ELF-1 (cell line): Measurements from ENCODE around the gene TMEM238.

ENCODE experiments used
- DNase-seq: peaks from one replicate; pipeline ENCODE4 v3.0.0-alpha.2; 2016; ENCODE audit warnings: low read depth, low spot score

TMEM238 gene

DNA sequence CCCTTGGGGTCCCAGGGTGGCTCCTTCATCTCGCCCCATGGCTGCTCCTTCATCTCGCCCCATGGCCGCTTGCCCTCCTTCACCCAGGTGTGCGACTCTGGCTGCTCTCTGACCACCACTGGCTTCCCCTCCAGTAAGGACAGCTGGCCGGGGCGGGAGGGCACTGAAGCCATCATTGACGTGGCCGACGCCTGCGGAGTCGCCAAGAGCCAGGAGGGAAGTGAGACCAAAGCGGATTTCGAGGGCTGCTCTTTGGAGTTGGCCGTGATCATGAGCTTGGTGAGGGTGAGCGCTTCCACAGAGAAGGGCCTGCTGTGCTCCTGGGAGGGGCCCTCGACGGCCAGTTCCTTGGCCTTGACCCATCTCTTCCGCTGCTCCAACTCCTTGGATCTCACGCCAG, 25.6 kb downstream of the TMEM238 start:
- DNase-seq, result no peak

DNA sequence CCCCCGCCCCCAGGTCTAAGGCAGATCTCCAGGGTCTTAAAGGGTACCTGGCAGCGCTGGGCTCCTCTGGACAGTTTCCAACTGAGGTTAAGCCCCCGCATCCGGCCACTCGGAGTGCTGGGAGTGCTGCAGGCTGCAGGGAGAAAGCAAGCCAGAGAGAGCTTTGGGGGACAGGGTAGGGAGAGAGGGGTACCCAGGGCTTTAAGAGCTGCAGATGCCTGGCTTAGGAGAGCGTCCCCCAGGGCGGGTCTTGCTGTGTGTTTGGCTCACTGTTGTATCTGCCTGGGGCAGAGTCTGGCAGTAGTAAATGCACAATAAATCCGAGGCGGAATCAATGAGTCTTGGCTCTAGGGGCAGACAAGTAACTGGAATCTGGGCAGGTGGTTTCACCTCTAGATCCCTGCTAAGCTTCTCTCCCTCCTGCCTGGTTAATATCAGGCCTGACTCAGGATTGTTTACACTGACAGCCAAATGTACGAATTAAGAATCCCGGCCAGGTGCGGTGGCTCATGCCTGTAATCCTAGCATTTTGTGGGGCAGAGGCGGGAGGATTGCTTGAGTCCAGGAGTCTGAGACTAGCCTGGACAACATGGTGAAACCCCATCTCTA, 28.8 kb downstream of the TMEM238 start:
- peak; percentile 73 for DNase-seq

DNA sequence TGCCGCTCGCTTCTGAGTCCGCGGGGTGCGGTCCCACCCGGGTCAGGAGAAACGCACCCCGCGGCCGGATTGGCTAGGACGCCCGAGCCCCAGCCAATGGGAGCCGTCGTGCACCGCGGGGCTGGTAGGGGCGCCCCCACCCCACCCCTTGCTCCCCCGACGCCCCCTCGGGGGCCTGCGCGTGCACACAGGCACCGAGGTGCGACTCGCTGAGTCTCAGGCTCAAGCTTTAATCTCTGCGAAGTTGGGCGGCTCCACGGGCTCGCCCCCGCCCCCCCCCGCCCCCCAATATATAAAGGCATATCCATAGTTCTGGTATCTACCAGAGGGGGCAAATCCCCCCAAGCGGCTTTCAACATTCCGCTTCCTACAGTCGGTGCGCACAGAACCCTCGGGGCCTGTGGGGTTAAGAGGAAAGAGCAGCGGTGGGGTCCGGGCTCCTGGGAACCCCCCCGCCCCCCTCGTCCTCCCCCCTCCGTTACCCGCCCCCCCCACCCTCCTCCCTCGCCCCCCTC, 29.3 kb downstream of the TMEM238 start, which contains the start of gene COX6B2:
COX6B2 (minus strand) TSS at position 22 of the 515 bp plus-strand sequence. CDS start 198 bp downstream, outside the sequence.
- DNase-seq, result no peak

DNA sequence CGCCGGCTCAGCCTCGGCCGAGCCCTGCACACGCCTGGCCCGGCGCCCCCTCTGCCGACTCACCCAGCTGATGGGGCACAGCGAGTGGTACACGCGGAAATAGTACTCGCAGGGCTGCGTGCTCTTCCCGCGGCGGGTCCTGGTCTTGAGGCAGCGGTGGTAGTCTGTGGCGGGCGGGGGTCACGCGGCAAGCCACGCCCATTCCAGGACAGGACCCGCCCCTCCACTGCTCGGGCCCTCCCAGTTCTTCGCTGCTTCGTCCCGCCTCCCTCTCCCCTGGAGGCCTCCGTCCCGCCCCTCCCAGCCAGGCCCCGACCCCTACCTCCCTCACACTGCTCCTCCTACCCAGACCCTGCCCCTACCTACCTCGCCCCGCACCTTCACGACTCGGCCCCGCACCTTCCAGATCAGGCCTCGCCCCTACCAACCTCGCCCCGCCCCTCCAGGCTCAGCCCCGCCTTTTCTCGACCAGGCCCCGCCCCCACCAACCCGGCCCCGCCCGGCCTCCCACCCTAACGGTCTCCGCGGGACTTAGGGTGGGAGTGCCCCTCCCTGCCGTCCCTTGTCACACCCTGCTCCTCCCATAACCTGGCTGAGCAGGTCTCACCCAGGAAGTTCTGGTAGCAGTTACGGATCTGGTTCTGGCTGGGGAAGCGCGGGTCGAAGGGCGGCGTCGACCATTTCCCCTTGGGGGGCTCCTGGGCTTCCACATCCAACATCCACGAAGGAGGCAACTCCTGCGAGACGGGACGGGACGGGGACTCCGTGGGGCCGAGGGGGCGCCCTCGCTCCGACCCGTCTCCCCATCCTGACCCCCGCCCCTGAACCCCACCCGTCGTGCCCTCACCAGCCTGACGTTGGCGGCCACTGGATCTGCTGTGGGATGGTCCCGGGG, 30.0 kb downstream of the TMEM238 start:
- DNase-seq, result peak; percentile 89

DNA sequence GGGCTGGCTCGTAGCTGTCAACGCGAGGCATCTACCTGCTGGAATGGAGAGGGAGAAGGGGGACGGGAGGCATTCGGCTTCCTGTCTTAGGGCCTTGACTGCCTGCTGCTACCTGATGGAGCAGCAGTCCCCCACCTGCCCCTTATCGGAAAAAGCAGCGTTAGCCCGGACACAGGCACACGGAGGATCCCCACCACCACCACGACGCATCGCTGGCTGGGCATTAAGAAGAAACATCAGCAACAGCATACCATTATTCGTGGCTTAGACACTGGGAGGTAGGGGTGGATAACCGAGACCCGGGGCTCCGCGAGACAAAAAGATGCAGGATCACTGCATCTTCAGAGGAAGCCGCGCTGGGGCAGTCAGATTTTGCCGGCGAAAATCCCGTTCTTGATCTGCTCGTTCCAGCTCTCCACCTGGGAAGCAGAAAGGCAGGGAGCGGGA, 30.7 kb downstream of the TMEM238 start:
- DNase-seq, result no peak

DNA sequence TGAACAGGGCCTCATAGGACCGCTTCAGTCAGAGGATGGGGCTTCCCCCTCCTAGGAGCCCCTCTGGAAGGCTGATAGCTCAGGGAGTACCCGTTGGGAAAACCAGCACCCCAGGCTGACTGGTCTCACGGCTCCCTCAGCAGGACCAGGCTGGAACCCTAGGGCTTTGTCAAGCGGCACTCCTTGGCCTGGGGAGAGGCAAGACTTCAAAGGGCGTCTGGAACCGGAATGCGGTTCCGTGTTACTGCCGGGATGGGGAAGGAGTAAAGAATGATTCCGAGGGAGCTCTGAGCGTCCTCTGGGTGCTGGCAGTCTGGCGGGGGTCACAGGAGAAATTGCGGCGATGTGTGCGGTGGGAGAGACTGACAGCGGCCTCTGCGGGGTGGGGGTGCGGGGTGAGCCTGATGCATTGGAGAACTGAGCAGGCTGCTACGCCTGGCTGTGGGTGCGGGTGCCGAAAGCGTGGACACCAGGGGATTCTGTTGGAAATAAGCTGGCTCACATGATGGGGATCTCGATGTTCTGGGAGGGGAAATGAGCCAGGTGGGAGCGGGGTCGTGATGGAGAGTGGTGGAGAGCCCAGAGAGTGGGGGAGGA, 31.4 kb downstream of the TMEM238 start:
- peak; percentile 30 for DNase-seq

DNA sequence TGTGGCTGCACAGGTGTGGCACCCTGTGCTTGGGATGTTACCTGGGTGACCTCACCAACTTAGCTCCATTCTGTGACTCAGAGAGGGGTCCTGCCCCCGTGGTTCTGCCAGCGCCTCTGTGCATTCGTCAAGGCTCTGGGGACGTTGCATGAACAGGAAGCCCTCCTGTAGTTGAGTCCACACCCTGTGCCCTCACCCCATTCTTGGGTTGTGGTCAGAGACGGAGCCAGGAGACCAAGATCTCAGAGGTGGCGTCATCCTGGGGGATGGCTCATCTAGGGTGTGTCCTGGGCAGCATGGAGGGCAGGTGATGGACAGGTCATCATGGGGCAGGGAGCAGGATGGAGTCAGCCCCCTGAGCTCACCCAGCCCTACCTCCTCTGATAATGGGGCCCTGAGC, 32.1 kb downstream of the TMEM238 start:
- DNase-seq, result no peak

DNA sequence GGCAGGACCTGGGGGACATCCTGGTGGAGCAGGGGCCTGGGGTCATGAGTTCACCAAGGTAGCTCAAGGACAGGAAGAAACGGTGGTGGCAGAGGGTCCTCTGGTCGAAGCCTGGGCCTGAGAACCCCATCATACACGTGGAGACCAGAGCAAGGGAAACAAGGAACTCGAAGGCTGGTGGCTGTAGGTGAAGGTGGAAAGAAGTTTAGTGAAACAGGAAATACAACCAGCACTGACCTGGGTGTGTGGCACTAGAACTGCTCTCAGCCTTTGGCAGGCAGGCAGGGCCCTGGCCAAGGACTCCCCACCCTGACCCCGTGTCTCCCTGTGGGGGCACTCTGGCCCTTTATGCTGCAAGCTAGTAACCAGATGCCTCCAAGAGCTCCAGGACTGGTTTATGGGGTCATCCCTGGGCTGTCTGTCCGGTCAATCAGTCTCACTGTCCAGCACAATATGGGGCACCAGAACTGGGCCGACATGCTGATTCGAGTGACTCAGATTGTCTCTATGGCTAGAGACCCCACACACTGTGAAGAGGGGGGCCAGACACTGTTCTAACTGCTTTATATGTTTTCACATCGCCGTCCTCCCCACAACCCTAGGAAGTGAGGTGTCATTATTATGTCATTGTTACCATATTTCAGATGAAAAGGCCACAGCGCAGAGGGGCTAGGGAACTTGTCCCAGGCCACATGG, 33.3 kb downstream of the TMEM238 start:
- DNase-seq, result no peak

DNA sequence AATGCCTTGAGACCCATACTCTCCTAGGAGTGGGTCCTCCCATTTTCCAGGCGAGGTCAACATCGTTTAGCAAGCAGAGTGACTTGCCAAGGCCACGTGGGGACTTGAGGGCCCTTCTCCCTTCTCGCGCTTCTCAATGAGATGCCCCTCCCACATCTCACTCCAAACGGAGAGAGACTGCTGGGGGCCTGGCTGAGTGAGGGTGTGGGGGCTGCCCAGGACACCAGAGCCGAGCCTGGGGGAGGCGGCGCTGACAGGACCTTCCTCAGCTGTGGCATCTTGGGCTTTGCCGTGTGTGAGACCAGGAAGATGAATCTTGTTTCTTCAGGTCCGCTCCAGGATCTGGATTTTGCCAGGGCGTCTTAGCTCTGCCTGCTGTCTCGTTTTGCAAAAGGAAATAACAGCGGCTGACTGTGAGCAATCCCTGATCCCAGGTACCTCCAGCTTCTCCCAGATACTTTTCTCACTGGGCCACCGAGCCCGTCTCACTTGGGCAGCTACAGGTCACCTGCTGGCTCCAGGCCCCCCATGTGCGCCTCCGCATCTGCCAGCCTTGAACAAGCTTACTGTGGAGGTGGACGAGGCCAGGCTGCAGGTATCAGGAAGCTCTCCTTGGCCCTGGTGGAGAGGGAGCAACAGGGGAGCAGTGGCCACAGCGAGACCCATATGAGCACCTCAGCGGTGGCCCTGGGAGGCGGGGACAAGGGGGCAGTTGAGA, 35.6 kb downstream of the TMEM238 start:
- peak; percentile 69 for DNase-seq

DNA sequence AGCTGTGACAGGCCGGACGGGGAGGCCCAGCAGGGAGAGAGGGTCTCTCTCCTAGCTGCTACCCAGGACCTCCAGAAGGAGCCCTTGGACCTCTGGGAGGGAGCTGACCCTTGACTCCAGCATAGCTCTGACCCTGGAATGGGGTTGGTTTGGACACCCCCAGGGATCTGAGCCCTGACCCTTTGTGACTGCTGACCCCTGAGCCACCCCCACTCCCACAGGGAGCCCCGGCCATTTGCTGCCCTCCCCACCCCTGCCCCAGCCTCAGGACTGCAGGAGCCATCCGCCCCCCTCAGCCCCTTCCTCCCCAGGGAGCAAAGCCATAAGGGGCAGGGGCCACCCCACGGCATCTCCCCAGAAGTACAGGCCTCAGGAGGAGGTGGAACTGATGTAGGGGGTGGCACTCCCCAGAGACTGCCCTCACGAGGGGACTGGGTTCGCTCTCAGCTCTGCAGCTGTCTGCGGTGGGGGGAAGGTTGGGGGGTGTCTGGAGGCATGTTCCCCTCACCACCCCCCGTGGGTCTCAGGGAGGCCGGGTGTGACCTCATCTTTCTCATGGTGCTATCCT, 36.6 kb downstream of the TMEM238 start:
- no peak for DNase-seq

DNA sequence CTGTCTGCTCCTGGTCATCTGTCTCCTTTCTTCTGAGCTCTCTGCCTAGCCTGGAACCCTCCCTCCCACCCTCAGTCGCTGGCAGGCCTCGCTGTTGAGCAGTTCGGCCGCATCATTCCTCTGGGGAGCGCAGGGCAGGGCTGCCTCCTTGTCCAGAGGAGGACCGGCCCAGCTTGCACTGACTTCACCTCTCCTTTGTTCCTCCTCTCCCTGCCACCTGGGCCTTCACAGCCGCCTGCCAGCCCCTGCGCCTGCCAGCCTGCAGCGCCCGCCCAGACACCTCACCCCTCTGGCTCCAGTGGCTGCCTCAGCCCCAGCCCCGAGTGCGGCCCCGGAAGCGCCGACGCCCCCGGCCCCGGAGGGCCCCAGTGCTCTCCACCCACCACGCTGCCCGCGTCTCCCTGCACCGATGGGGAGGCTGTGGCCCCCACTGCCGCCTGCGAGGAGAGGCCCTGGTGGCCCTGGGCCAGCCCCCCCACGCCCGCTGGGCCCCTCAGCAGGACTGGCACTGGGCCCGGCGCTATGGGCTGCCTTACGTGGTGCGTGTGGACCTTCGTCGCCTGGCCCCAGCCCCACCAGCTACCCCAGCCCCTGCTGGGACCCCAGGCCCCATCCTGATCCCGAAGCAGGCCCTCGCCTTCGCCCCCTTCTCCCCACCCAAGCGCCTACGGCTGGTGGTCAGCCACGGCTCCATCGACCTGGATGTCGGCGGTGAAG, 37.2 kb downstream of the TMEM238 start:
- no peak for DNase-seq

DNA sequence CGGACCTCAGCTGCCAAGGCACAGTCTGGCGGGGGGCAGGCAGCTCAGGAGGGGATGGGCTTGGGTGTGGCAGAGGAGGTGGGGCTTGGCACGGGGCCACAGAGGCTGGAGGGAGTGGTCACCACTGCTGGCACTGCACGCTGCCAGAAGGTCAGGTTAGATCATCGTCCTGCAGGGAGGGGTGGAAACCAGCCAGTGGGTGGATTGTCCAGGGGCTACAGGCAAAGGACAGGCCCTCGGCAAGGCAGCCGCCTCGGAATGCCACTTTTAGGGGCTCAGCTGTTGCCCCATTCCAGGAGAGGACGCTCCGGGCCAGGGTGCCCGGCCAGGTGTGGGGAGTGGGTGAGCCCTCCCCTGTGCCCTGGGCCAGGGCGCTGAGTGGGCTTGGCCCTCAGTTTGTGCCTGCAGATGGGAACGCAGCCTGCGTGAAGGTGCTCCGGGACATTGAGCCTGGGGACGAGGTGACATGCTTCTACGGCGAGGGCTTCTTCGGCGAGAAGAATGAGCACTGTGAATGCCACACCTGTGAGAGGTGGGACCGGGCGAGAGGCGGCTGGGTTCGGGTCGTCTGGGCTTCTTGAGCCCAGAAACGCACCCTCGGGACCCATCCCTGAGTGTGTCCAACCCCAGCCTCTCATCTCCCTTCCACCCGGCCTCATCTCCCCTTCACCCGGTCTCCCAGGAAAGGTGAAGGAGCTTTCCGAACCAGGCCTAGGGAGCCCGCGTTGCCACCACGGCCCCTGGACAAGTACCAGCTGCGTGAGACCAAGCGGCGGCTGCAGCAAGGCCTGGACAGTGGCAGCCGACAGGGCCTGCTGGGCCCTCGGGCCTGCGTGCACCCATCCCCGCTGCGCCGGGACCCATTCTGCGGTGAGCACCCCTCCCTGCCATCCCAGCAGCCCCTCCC, 38.0 kb downstream of the TMEM238 start:
- no peak for DNase-seq

DNA sequence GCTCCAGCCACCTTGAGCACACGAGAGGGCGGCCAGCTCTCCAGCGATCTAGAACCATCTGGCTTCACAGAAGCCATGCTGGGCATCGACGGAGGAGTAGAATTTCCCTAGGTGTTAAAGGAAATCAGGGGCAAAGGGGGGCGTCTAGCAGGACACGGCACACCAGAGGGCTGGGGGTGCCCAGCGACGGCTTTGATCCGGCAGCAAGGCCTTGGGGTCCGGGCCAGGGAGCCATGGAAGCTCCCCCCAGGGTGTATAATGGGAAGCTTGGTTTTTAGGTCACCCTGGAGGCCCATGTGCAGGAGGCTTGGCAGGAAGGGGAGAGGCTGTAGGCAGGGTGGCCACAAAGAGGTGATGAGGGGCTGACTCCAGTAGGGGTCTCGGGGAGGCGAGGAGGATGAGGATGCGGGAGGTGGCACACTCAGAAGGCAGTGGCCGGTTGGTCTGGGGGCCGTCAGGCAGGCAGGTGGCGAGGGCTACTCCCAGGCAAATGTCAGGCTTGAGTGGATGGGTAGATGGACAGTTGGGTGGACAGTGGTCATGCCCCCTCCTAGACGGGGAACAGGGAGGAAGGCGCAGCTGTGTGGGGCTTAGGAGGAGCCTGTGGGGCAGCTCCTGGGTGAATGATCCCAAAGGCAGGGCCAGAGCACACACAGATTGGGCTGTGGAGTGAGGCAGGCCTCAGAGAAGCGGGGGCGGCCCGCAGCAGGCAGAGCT, 38.8 kb downstream of the TMEM238 start:
- no peak for DNase-seq

DNA sequence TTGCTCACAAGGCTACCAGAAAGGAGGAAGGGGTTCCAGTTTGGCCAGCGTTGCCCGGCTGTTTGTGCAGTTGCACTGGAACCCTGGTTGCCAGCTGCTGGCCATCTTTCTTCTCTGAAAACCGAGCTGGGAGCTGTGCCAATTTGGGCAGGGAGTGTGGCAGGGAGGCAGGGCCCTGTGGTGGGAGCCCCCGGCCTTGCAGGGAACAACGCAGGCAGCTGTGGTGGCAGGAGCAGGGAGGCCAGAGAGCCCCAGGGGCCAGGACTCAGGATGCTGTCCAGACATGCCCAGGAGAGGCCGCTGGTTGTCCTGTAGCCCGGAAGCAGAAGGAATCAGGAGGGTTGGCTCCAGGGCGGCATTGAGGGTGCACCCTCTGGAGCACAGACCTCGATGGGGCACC, 39.6 kb downstream of the TMEM238 start:
- DNase-seq, result peak; percentile 30

DNA sequence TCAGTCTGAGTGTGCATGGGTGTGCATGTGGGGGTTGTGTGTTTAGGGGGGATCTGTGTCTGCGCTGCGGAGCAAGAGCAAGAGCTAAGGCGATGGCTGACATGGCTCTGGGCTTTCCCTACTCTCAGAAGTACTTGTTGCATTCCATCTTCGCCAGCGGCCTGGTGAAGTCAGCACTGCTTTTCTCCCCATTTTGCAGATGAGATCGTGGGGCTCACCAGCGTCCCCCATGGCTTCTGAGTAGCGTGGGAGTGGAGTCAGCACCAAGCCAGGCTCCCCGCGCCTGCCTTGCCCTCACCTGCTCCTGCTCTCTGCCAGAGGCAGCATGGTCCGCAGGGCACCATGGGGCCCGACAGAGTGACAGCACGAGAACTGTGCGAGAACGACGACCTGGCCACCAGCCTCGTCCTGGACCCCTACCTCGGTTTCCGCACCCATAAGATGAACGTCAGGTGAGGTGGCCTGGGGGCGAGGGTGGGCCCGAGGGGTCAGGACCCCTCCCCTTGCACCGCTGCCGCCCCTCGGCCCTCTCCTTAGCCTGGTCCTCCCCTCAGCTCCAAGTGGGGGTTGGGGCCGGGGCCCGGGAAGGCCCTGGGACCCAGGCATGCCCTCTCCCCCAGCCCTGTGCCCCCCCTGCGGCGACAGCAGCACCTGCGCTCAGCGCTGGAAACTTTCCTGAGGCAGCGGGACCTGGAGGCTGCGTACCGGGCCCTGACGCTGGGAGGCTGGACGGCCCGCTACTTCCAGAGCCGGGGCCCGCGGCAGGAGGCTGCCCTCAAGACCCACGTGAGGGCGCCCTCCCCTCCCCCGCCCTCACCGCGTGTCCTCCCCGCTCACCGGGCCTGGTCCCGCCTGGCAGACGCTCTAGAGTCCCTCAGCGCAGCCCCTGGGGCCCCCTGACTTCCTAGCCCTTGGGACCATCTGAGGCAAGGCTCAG, 42.2 kb downstream of the TMEM238 start:
- no peak for DNase-seq

DNA sequence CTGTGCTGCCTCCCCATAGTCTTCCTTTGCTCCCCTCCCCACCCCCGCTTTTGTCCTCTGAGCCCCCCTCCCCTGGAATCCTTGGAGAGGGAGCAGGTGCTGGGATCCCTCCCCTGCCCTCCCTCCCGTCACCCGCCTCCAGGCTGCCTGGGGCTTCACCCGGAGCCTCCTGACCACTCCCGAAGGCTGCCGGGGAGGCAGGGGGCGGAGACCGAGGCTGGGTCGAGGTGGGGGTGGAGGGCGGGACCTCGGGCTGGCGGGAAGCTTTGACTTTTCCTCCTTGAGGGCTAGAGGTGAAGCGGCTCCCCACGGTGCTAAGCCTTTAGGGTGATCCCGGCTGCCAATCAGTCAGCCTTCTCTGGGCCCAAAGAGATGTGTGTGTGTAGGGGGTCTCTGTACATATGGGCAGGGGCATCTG, 42.9 kb downstream of the TMEM238 start:
- DNase-seq, result peak; percentile 67

DNA sequence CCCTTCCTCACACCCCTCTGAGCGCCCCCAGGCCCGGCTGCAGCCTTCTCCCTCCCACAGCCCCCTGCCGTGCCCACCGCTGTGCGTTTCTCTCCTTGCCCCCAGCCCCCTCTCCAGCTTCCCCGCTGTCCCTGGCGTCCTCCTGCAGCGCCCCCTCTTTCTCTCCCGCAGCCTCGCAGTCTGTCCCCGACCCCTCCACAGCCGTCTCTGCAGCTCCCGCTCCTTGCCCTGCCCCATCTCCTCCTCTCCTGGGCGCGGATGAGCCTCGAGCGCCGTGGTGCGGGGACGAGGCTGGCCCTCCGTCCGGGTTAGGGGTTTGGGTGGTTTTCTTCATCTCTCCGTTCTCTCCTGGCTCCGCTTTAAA, 43.3 kb downstream of the TMEM238 start:
- DNase-seq, result peak; percentile 36
